NCI-H82 treated with DMSO at 0.1 percent for 48 hours (cell line): Measurements from ENCODE around the gene SLX4IP.
"Not testable (repeated sequence)": the region's sequence is repeated elsewhere in the genome, so short reads cannot be mapped to it uniquely, and the experiment has no call there.

Experiments used
- DNase-seq: peaks from one replicate; lab custom pipeline; 2025; ENCODE audit not compliant: unreplicated experiment; lab: John Stamatoyannopoulos, UW

Gene SLX4IP

GRCh38 chr20:10565922-10566897 lies 131.1 kb downstream of the SLX4IP start:
- no peak for DNase-seq

GRCh38 chr20:10568032-10568431 lies 132.9 kb downstream of the SLX4IP start:
- DNase-seq, result no peak

- DNase-seq, result no peak
Measured at GRCh38 chr20:10571313-10571815, 136.3 kb downstream of the SLX4IP start.

GRCh38 chr20:10572853-10573252 lies 137.7 kb downstream of the SLX4IP start:
- DNase-seq, result no peak

- no peak for DNase-seq
Measured at GRCh38 chr20:10573273-10573950, 138.3 kb downstream of the SLX4IP start.

GRCh38 chr20:10573951-10574339 lies 138.8 kb downstream of the SLX4IP start:
- no peak for DNase-seq

- no peak for DNase-seq
Measured at GRCh38 chr20:10576411-10577090, 141.4 kb downstream of the SLX4IP start.

- no peak for DNase-seq
Measured at GRCh38 chr20:10577648-10578047, 142.5 kb downstream of the SLX4IP start.

- no peak for DNase-seq
Measured at GRCh38 chr20:10578607-10579006, 143.5 kb downstream of the SLX4IP start.

- no peak for DNase-seq
Measured at GRCh38 chr20:10579942-10580341, 144.8 kb downstream of the SLX4IP start.

GRCh38 chr20:10580700-10581099 lies 145.6 kb downstream of the SLX4IP start:
- no peak for DNase-seq

GRCh38 chr20:10581823-10582222 lies 146.7 kb downstream of the SLX4IP start:
- no peak for DNase-seq

- no peak for DNase-seq
Measured at GRCh38 chr20:10584371-10584770, 149.3 kb downstream of the SLX4IP start.

- DNase-seq, result no peak
Measured at GRCh38 chr20:10585308-10585707, 150.2 kb downstream of the SLX4IP start.

GRCh38 chr20:10586296-10586695 lies 151.2 kb downstream of the SLX4IP start:
- DNase-seq, result no peak

GRCh38 chr20:10590446-10590845 lies 155.3 kb downstream of the SLX4IP start:
- DNase-seq, result not testable (repeated sequence)

GRCh38 chr20:10590950-10591671 lies 156.0 kb downstream of the SLX4IP start:
- no peak for DNase-seq

GRCh38 chr20:10591946-10592521 lies 156.9 kb downstream of the SLX4IP start:
- DNase-seq, result no peak

- no peak for DNase-seq
Measured at GRCh38 chr20:10594296-10594868, 159.3 kb downstream of the SLX4IP start.

- no peak for DNase-seq
Measured at GRCh38 chr20:10595266-10595665, 160.2 kb downstream of the SLX4IP start.
